ENCODE measurements around the gene CLN6. TPM values are rescaled to one million over a fixed set of nuclear protein-coding genes. Genes with fewer than 3 reads are reported as not detected.
A peak's percentile ranks its signal among the peaks of the same experiment; 100 is the strongest.

The CLN6 gene
- total and polyA plus RNA-seq, 7 donors, result 8.3 to 22.2 (median 13.1) TPM

DNA sequence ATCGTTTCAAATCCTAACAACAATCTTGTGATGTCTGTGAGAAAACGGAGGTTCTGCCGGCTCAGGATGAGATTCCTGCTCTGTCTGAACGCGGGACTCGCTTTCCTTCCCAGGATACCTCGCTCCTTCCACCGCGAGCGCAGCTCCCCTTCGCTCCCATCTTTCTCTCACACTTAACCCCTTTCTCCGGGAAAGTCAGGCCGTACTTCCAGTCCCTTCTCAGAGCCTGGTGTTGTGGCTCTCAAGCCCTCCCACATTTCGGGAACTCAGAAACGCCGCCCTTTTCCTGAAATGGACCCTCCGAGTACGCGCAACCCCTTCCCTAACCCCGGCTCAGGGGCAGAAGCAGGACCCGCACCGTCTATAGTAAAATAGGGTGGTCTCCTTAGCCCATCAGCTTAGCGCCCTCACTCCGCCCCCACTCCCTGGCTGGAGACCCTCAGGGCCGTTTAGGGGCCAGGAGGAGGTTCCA lies 47.6 kb upstream of the CLN6 start:
- no peaks in the 10 kb centered on the region for H3K9me3 ChIP-seq
- H3K27ac ChIP-seq, result peak overlapping the region; percentile 97
- ATAC-seq (peak; percentile 0 to 42 (median 4)), DNase-seq (no peak)
- peak overlapping the region; percentile 85 for H3K4me3 ChIP-seq
- peaks cover 60% of the 10 kb centered on the region for H3K4me1 ChIP-seq
- no peaks in the 10 kb centered on the region for H3K27me3 ChIP-seq (ENCODE audit: insufficient read depth in 3 of 3, low read length in 2 of 3)
- TF ChIP-seq, protein P1, sequence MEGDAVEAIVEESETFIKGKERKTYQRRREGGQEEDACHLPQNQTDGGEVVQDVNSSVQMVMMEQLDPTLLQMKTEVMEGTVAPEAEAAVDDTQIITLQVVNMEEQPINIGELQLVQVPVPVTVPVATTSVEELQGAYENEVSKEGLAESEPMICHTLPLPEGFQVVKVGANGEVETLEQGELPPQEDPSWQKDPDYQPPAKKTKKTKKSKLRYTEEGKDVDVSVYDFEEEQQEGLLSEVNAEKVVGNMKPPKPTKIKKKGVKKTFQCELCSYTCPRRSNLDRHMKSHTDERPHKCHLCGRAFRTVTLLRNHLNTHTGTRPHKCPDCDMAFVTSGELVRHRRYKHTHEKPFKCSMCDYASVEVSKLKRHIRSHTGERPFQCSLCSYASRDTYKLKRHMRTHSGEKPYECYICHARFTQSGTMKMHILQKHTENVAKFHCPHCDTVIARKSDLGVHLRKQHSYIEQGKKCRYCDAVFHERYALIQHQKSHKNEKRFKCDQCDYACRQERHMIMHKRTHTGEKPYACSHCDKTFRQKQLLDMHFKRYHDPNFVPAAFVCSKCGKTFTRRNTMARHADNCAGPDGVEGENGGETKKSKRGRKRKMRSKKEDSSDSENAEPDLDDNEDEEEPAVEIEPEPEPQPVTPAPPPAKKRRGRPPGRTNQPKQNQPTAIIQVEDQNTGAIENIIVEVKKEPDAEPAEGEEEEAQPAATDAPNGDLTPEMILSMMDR (IDR thresholded peaks at IDR 0.05), result no peak
- H3K36me3 ChIP-seq (ENCODE audit: insufficient read depth in 1 of 2, low read depth in 1 of 2), result peaks cover 5 to 9% of the 10 kb centered on the region in 2 donors
- 0% methylated on average over 25 of the region's 25 CpGs for WGBS, 3 donors
- intact Hi-C loops (cut with DNase I), result loop anchor here in 1 of 2 donors (2.0 to 10.0 kb wide), 2 partner anchors 544 to 1202 kb away; partner anchors contain the start of gene ANP32A

GRCh38 chr15:68276668-68277067 lies 47.1 kb upstream of the CLN6 start:
- H3K27me3 ChIP-seq (ENCODE audit: insufficient read depth in 3 of 3, low read length in 2 of 3), result no peaks in the 10 kb centered on the region
- 12 to 24% (median 13%) methylated on average over 3 of the region's 3 CpGs for WGBS, 3 donors
- H3K36me3 ChIP-seq (ENCODE audit: insufficient read depth in 1 of 2, low read depth in 1 of 2), result peaks cover 5 to 9% of the 10 kb centered on the region in 2 donors
- H3K27ac ChIP-seq, result peak overlapping the region; percentile 97
- H3K4me1 ChIP-seq, result peaks cover 58% of the 10 kb centered on the region
- H3K9me3 ChIP-seq, result no peaks in the 10 kb centered on the region
- intact Hi-C loops (cut with DNase I), result loop anchor here in 1 of 2 donors (2.0 to 10.0 kb wide), 2 partner anchors 544 to 1202 kb away; partner anchors contain the start of gene ANP32A
- peak overlapping the region; percentile 85 for H3K4me3 ChIP-seq
- TF ChIP-seq, protein P1 (IDR thresholded peaks at IDR 0.05), result no peak
- DNase-seq (no peak), ATAC-seq (no peak)

DNA sequence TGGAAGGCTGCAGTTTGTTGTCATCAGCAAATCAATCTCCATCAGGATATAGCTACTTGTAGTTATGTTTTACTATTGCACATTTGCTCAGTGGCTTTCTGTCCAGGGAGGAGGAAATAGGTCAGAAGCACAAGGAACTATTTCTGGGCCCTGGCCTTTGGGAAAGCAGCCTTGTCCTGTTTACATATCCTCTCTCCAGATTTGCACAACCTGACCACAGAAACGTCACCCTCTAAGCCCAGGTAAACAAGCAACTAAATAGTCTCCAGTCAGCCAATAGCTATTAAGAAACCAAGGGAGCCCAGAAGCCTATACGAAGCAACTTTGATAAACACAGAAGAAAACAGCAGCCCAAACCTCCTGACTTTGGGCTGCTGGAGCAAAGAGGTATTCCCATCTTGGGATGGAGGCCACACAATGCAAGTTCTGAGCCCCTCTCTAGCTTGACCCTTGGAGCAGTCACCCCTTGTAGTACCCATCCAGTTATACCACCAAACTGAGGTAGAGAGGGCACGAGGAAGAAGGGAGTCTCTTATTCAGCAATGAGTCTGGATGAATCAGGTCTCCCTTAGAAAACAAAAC lies 45.7 kb upstream of the CLN6 start:
- Histone ChIP-seq H3K27me3 (ENCODE audit: insufficient read depth in 3 of 3, low read length in 2 of 3) (no peaks in the 10 kb centered on the region), H3K36me3 (ENCODE audit: insufficient read depth in 1 of 2, low read depth in 1 of 2) (peaks cover 4 to 5% of the 10 kb centered on the region in 2 donors), H3K27ac (peak overlapping the region; percentile 97), H3K4me1 (peaks cover 50% of the 10 kb centered on the region), H3K4me3 (peak overlapping the region; percentile 85), H3K9me3 (no peaks in the 10 kb centered on the region)
- DNase-seq (no peak), ATAC-seq (peak in 2 of 4 donors; percentile 13 to 18)
- TF ChIP-seq, protein P1 (IDR thresholded peaks at IDR 0.05), result no peak
- 51 to 61% (median 53%) methylated on average over 3 of the region's 3 CpGs for WGBS, 3 donors
- intact Hi-C loops (cut with DNase I), result loop anchor here in 1 of 2 donors (10.0 kb wide), 1 partner anchor 1200 kb away; no protein-coding TSS in a partner anchor

GRCh38 chr15:68274201-68274848 lies 44.8 kb upstream of the CLN6 start:
- TF ChIP-seq, protein P1 (IDR thresholded peaks at IDR 0.05), result no peak
- Histone ChIP-seq H3K36me3 (ENCODE audit: insufficient read depth in 1 of 2, low read depth in 1 of 2) (peaks cover 0 to under 1% of the 10 kb centered on the region in 2 donors), H3K9me3 (no peaks in the 10 kb centered on the region), H3K27me3 (ENCODE audit: insufficient read depth in 3 of 3, low read length in 2 of 3) (no peaks in the 10 kb centered on the region), H3K4me3 (peak overlapping the region; percentile 39), H3K27ac (peak overlapping the region; percentile 97), H3K4me1 (peaks cover 48% of the 10 kb centered on the region)
- ATAC-seq (no peak), DNase-seq (no peak)
- intact Hi-C loops (cut with DNase I), result loop anchor here in 1 of 2 donors (10.0 kb wide), 1 partner anchor 1200 kb away; no protein-coding TSS in a partner anchor
- 67 to 82% (median 76%) methylated on average over 5 of the region's 5 CpGs for WGBS, 3 donors

Measured in psoas muscle (tissue), 8 donors.